SU-DHL-6 (cell line): ENCODE results near the gene ARHGAP22.

Source experiments
- EZH2phosphoT487 ChIP-seq: fragments of 200-600 bp; sonication (generic), shearing (Covaris generic); conservative IDR thresholded peaks from 2 replicates; pipeline ENCODE4 v1.6.1; 2018; ENCODE audit warnings: mild to moderate bottlenecking, antibody characterized with exemption, low read length, moderate library complexity, mixed read lengths
- TF ChIP-seq, protein P1 (sequence below): fragments of 200-600 bp; sonication (generic); IDR thresholded peaks from one replicate; pipeline ENCODE4 v1.5.1; 2017; ENCODE audit warnings: antibody characterized with exemption, mild to moderate bottlenecking, low read length, moderate library complexity; ENCODE audit not compliant: insufficient read depth, poor library complexity, severe bottlenecking

DNA sequence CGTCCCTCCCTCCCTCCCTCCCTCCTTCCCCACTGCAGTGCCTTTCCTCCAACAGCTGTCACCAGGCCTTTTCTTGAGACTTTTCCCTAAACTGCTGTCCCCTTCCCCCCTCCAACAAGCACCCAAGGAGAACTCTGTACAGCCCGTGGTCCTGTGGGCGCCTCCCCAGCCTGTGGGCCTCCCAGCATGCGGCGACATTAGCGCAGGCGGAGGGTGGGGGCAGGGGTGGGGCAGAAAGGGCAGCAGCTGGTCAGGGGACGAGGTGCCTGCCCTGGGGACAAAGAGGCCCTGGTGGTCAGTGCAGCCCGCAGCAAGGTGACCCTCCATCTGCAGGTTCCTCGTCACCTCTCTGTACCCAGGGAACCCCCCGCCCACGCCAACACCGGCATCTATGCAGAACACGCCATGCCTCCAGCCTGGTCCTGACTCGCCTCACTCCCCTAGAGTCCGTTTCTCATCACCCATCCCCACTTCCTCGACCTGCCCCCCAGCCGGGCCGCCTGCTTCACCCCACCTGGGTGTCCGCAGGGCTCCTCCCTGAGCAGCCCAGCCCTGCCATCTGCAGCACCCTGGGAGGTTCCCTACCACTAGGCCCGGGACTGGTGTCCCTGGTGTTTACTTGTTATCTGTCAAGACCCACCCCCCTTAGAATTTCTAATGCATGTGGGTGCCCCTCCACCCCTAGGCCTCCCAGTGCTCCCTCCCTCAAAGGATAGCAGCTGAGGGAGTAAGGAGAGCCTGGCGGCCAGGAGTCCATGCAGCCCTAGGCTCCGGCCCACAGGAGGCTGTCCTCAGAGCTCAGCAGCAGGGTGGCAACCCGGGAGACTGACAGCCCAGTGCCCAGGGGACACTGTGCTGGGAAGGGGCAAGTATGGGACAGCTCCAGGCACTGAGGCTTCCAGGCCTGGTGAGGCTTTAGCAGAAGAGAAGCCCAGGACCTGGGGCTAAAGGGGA lies 147.8 kb downstream of the ARHGAP22 start:
- TF ChIP-seq, protein P1, sequence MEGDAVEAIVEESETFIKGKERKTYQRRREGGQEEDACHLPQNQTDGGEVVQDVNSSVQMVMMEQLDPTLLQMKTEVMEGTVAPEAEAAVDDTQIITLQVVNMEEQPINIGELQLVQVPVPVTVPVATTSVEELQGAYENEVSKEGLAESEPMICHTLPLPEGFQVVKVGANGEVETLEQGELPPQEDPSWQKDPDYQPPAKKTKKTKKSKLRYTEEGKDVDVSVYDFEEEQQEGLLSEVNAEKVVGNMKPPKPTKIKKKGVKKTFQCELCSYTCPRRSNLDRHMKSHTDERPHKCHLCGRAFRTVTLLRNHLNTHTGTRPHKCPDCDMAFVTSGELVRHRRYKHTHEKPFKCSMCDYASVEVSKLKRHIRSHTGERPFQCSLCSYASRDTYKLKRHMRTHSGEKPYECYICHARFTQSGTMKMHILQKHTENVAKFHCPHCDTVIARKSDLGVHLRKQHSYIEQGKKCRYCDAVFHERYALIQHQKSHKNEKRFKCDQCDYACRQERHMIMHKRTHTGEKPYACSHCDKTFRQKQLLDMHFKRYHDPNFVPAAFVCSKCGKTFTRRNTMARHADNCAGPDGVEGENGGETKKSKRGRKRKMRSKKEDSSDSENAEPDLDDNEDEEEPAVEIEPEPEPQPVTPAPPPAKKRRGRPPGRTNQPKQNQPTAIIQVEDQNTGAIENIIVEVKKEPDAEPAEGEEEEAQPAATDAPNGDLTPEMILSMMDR = no peak
- TF ChIP-seq EZH2phosphoT487 = no peak
